Stimulated activated CD8-positive, alpha-beta memory T cell treated with anti-CD3 and anti-CD28 coated beads, Interleukin-12 subunit alpha, Interleukin-12 subunit beta, amount 100 ng/mL, for 4 hours (primary cell): ENCODE results near the gene CHRNA3.

Experiments used
- DNase-seq: peaks from one replicate; pipeline ENCODE4 v3.0.0-alpha.2; 2020; ENCODE audit warnings: low read depth

CHRNA3 gene

GRCh38 chr15:78620527-78621421 is at the start of gene CHRNA3:
TSS of gene CHRNA3 (minus strand) at chr15:78620996. CDS start at chr15:78620794, 202 bp downstream.
- no peak for DNase-seq

DNA sequence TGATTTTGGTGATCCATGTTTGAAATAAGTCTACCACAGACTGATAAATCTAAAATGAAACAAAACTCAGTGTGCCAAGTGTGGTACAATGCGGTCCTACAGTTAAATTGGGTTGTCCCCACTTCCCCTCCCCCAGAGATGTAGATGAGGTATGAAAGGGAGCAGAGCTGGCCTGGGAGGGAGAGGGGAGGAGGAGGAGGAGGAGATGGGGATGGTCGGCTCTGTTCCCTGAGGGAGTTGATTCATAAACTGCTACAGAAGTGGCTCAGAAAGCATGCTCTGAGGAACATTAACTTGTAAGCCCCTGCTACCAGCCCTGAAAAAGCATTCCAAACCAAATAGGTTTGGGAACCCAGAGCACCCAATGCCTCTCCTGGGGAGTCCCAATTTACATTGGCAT is 48.2 kb upstream of the CHRNA3 start:
- no peak for DNase-seq

GRCh38 chr15:78667578-78668236 is 46.9 kb upstream of the CHRNA3 start:
- DNase-seq: no peak

DNA sequence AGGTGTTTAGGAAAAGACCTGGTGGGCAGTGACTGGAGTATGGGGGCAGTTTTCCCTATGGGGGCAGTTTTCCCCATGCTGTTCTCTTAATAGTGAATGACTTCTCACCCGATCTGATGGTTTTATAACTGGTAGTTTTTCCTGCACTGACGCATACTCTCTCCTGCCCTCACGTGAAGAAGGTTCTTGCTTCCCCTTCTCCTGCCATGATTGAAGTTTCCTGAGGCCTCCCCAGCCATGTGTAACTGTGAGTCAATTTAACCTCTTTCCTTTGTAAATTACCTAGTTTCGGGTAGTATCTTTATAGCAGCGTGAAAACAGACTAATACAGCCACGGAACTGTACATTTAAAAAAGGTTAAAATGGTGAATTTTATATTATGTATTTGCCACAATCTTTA is 45.2 kb upstream of the CHRNA3 start:
- DNase-seq: no peak

GRCh38 chr15:78663703-78664102 is 42.9 kb upstream of the CHRNA3 start:
- no peak for DNase-seq

DNA sequence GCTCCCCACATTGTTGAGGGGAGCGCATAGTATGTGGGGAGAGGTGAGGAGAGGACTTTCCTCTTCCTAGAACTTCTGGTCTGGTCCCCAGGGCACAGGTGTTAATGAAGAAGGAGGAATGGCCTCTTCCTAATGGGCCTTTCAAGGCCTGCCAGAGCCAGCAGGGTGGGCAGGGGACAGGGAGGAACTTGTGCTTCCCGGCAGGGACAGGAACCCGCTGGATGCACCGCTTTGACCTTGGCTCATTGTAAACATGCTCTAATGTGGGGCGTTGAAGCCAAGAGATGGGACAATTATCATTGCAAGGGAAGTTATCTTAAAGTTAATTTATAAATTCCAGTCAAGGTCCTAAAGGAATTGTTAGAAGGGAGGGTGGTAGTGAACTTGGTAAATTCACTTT is 41.2 kb upstream of the CHRNA3 start:
- DNase-seq: no peak

GRCh38 chr15:78661001-78661400 is 40.2 kb upstream of the CHRNA3 start:
- no peak for DNase-seq

- DNase-seq: no peak
Observed at GRCh38 chr15:78660584-78660983, 39.8 kb upstream of the CHRNA3 start.

DNA sequence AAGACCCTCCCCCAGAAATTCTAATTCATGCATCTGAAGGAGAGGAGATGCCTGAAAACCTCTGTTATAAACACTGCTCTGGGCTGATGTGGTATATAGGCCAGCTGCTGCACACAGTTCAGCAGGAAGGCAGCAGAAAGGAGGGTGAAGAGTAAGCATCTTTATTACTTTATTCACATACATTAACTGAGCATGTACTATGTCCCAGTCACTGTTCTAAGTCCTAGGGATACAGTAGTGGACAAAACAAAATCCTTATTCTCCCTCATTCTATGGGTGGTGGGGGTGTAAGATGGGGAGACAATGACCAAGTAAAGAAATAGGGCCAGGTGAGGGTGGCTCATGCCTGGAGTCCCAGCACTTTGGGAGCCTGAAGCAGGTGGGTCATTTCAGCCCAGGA is 38.0 kb upstream of the CHRNA3 start:
- DNase-seq: no peak

DNA sequence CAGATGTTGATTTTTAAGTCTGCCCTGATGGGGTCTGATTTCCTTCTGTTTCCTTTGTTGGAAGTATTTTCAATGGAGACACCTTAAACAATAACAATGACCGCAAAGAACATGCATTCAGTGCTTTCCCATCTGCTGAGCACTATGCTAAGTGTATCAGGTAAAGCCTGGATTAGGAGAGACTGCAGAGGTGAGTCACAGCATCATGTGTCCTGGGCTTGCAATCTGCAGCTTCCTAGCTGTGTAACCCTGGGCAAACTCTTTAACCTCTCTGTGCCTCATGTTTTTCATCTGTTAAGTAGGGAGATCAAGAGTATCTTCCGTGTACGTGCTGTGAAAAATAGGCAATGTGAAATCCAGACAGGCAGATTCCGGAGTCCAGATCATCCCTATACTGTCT is 33.5 kb upstream of the CHRNA3 start:
- no peak for DNase-seq

GRCh38 chr15:78651930-78652615 is 31.3 kb upstream of the CHRNA3 start:
- DNase-seq: no peak

DNA sequence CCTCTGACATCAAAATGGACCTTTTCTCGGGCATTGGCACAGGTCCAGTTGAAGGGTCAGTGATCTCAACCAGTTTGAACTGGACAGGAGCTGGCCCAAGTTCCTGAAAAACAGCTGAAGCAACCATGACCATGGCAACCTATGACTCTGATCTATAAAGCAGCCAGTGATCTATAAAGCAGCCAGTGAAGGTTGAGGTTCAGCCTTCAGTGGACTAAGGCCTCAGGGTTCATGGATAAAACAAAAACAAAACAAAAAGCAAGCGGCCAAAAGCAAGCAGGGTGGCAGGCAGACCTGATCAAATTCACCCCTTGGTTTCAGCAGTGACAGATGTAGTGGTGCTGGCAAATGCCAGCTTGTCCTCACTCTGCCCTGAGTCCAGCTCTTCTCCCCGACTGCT is 30.2 kb upstream of the CHRNA3 start:
- DNase-seq: no peak

DNA sequence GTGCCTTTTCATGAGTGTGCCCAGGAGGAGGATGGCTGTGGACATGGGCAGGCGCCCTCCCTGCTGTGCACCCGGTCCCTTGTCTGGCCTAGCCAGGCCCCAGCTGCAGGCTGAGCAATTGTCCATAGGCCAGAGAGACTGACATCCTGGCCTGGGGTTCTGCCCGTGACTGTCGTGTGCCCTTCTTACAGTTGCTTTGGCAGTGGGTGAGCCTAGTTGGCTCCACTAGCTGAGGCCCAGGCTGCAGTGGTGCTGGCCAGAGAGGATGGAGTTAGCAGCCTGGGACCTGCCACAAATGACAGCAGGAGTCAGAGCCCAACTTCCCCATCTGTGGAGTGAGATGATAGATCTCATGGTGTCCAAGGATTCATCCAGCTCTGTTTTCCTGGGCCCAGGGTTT is 29.2 kb upstream of the CHRNA3 start:
- DNase-seq: no peak

DNA sequence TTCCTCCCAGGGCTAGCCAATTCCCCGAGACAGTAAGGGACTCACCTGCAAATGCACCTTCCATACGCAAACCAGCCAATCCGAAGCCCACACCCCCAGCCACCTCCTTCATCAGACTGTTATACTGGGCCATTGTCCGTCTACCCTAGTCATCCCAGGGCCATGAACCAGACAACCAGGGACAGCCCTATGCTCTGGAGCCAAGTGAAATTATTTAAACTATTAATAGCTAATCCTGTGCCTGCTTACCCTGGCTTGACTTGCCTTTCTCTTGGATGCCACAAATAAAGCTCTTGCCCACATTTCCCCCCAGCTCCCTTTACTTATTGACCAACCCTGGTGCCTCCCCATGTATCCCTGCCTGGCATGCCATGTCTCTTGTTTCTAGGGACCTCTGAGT is 24.2 kb upstream of the CHRNA3 start:
- DNase-seq: no peak

DNA sequence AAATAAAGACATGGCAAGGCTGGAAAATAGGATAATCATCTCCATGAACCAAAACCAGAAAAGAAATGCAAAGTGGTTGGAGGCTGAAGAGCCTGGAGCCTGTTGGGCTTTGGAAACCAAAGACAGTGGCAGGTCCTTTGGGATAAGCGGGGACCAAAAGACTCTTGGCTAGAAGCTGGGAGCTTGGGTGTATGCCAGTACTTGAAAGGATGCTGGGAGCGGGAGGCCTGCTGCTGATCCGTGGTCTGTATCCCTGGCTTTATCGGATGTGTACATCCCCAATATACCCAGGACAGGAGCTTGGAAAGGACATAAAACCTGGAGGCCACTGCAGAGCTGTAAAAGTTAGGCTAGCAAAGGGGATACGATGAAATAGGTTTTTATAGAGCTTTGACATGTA is 21.5 kb upstream of the CHRNA3 start:
- no peak for DNase-seq

- no peak for DNase-seq
Observed at GRCh38 chr15:78641749-78642275, 21.0 kb upstream of the CHRNA3 start.

- no peak for DNase-seq
Observed at GRCh38 chr15:78641102-78641748, 20.4 kb upstream of the CHRNA3 start, which contains the start of gene CHRNB4. TSS of gene CHRNB4 (minus strand) at chr15:78641210. CDS start at chr15:78641133, 77 bp downstream.

DNA sequence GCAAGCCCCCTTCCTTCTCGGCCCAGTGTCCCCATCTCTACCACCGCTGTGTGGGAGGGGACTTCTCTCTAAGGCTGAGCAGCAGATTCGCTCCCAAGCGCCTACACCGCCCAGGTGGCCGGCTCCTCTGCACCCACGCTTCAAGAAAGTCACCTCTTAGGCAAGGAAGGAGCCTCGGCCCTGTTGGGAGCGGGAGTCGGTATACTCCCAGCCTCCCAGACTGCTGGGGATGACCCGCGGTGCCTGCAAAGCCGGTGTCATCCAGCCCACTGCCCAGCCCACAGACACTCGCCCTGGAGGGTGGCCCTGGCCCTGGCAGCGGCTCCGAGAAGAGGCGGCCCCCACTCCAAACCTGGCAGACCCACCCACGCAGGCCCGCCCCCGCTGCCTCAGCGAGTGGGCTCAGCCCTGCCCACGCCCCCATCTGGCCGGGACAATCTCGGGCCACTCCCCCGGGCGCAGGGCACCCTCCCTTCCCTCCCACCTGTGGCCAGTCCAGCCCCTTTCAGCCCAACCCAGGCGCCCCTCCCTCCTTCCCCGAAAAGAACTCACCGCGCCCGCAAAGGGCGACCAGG is 19.8 kb upstream of the CHRNA3 start:
- DNase-seq: no peak

- no peak for DNase-seq
Observed at GRCh38 chr15:78638658-78639314, 18.0 kb upstream of the CHRNA3 start.

- DNase-seq: no peak
Observed at GRCh38 chr15:78637776-78638435, 17.1 kb upstream of the CHRNA3 start.
